ENCODE data around the gene VSIG2. TPM values are rescaled to one million over a fixed set of nuclear protein-coding genes. Genes with fewer than 3 reads are reported as not detected.

The VSIG2 gene
- total RNA-seq, 1 experiment from 2014 or later = not detected

Other genes starting within 250 kb of the VSIG2 start
- not detected in 2 replicates for gene OR8B12, start 208.6 kb downstream of the VSIG2 start, total RNA-seq (2014; rRNA removed; shearing (Covaris generic); ENCODE audit: low replicate concordance)
- not detected in 2 replicates for gene OR8A1, start 182.3 kb downstream of the VSIG2 start, total RNA-seq (2014; rRNA removed; shearing (Covaris generic); ENCODE audit: low replicate concordance)
- not detected in 2 replicates for gene PANX3, start 140.8 kb downstream of the VSIG2 start, total RNA-seq (2014; rRNA removed; shearing (Covaris generic); ENCODE audit: low replicate concordance)
- gene TBRG1, start 129.4 kb downstream of the VSIG2 start, total RNA-seq (2014; rRNA removed; shearing (Covaris generic); ENCODE audit: low replicate concordance) = 11.1 and 19.3 TPM in 2 replicates
- 9.2 and 14.1 TPM in 2 replicates for gene SIAE, start 78.5 kb downstream of the VSIG2 start, total RNA-seq (2014; rRNA removed; shearing (Covaris generic); ENCODE audit: low replicate concordance)
- gene SPA17, start 78.4 kb downstream of the VSIG2 start, total RNA-seq (2014; rRNA removed; shearing (Covaris generic); ENCODE audit: low replicate concordance) = 5.3 and 7.3 TPM in 2 replicates
- gene NRGN, start 12.3 kb downstream of the VSIG2 start, total RNA-seq (2014; rRNA removed; shearing (Covaris generic); ENCODE audit: low replicate concordance) = 1.4 TPM in 1 of 2 replicates, not detected in the other
- 0.96 and 2.5 TPM in 2 replicates for gene ESAM, start 10.0 kb upstream of the VSIG2 start, total RNA-seq (2014; rRNA removed; shearing (Covaris generic); ENCODE audit: low replicate concordance)
- 7.5 and 13.6 TPM in 2 replicates for gene MSANTD2, start 48.2 kb upstream of the VSIG2 start, total RNA-seq (2014; rRNA removed; shearing (Covaris generic); ENCODE audit: low replicate concordance)
- 14.7 and 15.2 TPM in 2 replicates for gene ROBO3, start 113.2 kb upstream of the VSIG2 start, total RNA-seq (2014; rRNA removed; shearing (Covaris generic); ENCODE audit: low replicate concordance)
- not detected in 2 replicates for gene ROBO4, start 145.6 kb upstream of the VSIG2 start, total RNA-seq (2014; rRNA removed; shearing (Covaris generic); ENCODE audit: low replicate concordance)
- gene HEPN1, start 167.0 kb upstream of the VSIG2 start, total RNA-seq (2014; rRNA removed; shearing (Covaris generic); ENCODE audit: low replicate concordance) = not detected in 2 replicates
- gene HEPACAM, start 183.8 kb upstream of the VSIG2 start, total RNA-seq (2014; rRNA removed; shearing (Covaris generic); ENCODE audit: low replicate concordance) = not detected in 2 replicates
- gene CCDC15, start 201.9 kb upstream of the VSIG2 start, total RNA-seq (2014; rRNA removed; shearing (Covaris generic); ENCODE audit: low replicate concordance) = 1.1 and 1.5 TPM in 2 replicates